ENCODE measurements around the gene ARSA. TPM values are rescaled to one million over a fixed set of nuclear protein-coding genes. Genes with fewer than 3 reads are reported as not detected.
A peak's percentile ranks its signal among the peaks of the same experiment; 100 is the strongest.
"Not testable (repeated sequence)": the region's sequence is repeated elsewhere in the genome, so short reads cannot be mapped to it uniquely, and the experiment has no call there.

Gene ARSA
- total RNA-seq, 2 donors from 2014 or later, result 30.7 to 38.9 TPM

- no peak overlapping the region for H3K4me3 ChIP-seq
- H3K36me3 ChIP-seq, result no peaks in the 10 kb centered on the region
- no peaks in the 10 kb centered on the region for H3K27me3 ChIP-seq
- no peak overlapping the region for H3K27ac ChIP-seq
- DNase-seq (ENCODE audit: low spot score), result peak; percentile 52
- TF ChIP-seq CTCF (IDR thresholded peaks at IDR 0.05), result no peak
- peaks cover 0 to 9% of the 10 kb centered on the region in 2 donors for H3K4me1 ChIP-seq
- no peaks in the 10 kb centered on the region for H3K9me3 ChIP-seq
Measured at GRCh38 chr22:50657925-50658324, 30.0 kb upstream of the ARSA start.

- no peak for TF ChIP-seq CTCF (IDR thresholded peaks at IDR 0.05)
- peak overlapping the region; percentile 39 to 53 for H3K27ac ChIP-seq
- no peak for DNase-seq (ENCODE audit: low spot score)
- H3K4me1 ChIP-seq, result peaks cover 0 to 9% of the 10 kb centered on the region in 2 donors
- H3K36me3 ChIP-seq, result no peaks in the 10 kb centered on the region
- no peak overlapping the region for H3K4me3 ChIP-seq
- no peaks in the 10 kb centered on the region for H3K27me3 ChIP-seq
- H3K9me3 ChIP-seq, result no peaks in the 10 kb centered on the region
Measured at GRCh38 chr22:50656122-50657070, 28.4 kb upstream of the ARSA start.

- DNase-seq (ENCODE audit: low spot score); H3K27me3 ChIP-seq; H3K4me1 ChIP-seq; H3K9me3 ChIP-seq; H3K36me3 ChIP-seq; H3K4me3 ChIP-seq; H3K27ac ChIP-seq: not testable (repeated sequence)
Measured at GRCh38 chr22:50654664-50655063, 26.7 kb upstream of the ARSA start.

- no peaks in the 10 kb centered on the region for H3K36me3 ChIP-seq
- H3K27me3 ChIP-seq, result no peaks in the 10 kb centered on the region
- no peak for TF ChIP-seq CTCF (IDR thresholded peaks at IDR 0.05)
- peaks cover 0 to 9% of the 10 kb centered on the region in 2 donors for H3K4me1 ChIP-seq
- no peak overlapping the region for H3K27ac ChIP-seq
- no peak overlapping the region for H3K4me3 ChIP-seq
- DNase-seq (ENCODE audit: low spot score), result no peak
- H3K9me3 ChIP-seq, result peaks cover 0 to 6% of the 10 kb centered on the region in 2 donors
Measured at GRCh38 chr22:50653256-50653655, 25.3 kb upstream of the ARSA start.

- DNase-seq (ENCODE audit: low spot score); H3K27me3 ChIP-seq: not testable (repeated sequence)
Measured at GRCh38 chr22:50643821-50644101, 15.8 kb upstream of the ARSA start.

GRCh38 chr22:50643021-50643820 is 15.3 kb upstream of the ARSA start:
- peaks cover 0 to 18% of the 10 kb centered on the region in 2 donors for H3K4me1 ChIP-seq
- DNase-seq (ENCODE audit: low spot score); H3K36me3 ChIP-seq; H3K9me3 ChIP-seq; H3K4me3 ChIP-seq; H3K27ac ChIP-seq; H3K27me3 ChIP-seq: not testable (repeated sequence)

More at GRCh38 chr22:50643821-50644101, 15.8 kb upstream of the ARSA start:
- H3K4me3 ChIP-seq, H3K36me3 ChIP-seq, H3K9me3 ChIP-seq, H3K27ac ChIP-seq: not testable (repeated sequence)
- peaks cover 0 to 18% of the 10 kb centered on the region in 2 donors for H3K4me1 ChIP-seq

All from right atrium auricular region (tissue), 2 donors.